ENCODE results near the gene PKP3.
"Not testable (repeated sequence)": the region's sequence is repeated elsewhere in the genome, so short reads cannot be mapped to it uniquely, and the experiment has no call there.

Gene PKP3

GRCh38 chr11:377174-377865 lies 16.7 kb upstream of the PKP3 start:
- DNase-seq (ENCODE audit: low read depth) = no peak

GRCh38 chr11:377883-378500 lies 16.0 kb upstream of the PKP3 start:
- no peak for DNase-seq (ENCODE audit: low read depth)

- no peak for DNase-seq (ENCODE audit: low read depth)
Observed at GRCh38 chr11:379205-380094, 14.6 kb upstream of the PKP3 start.

DNA sequence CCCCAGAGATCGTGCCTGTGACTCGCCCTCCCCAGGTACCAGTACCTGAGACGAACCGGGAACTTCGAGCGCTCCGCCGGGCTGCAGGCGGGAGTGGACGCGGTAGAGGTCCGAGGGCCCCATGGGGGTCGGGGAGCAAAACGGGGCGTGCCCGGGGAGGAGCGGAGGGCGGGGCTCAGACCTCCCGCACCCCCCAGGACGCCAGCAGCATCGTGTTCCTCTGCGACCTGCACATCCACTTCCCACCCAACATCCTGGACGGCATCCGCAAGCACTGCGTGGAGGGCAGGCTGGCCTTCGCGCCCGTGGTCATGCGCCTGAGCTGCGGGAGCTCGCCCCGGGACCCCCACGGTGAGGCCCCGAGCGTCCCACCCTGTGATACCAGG lies 13.9 kb upstream of the PKP3 start:
- no peak for DNase-seq (ENCODE audit: low read depth)

DNA sequence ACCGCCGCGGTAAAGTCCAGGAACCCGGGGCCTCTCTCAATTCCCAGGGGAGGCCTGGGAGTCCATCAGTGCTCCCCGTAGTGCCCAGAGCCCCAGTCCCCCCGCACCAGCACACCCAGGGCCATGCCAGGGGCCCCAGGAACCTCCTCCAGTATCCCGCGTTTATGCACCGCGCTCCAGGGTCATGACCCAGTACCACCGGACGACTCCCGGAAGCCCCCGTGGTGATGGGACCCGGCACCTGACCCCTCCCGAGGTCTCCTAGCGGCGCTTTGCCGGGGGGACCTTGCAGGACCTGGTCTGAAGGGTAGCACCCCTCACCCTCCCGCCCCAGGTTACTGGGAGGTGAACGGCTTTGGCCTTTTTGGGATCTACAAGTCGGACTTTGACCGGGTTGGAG lies 13.5 kb upstream of the PKP3 start:
- no peak for DNase-seq (ENCODE audit: low read depth)

GRCh38 chr11:380996-381395 lies 13.0 kb upstream of the PKP3 start:
- DNase-seq (ENCODE audit: low read depth) = no peak

- DNase-seq (ENCODE audit: low read depth) = no peak
Observed at GRCh38 chr11:381501-382072, 12.4 kb upstream of the PKP3 start.

DNA sequence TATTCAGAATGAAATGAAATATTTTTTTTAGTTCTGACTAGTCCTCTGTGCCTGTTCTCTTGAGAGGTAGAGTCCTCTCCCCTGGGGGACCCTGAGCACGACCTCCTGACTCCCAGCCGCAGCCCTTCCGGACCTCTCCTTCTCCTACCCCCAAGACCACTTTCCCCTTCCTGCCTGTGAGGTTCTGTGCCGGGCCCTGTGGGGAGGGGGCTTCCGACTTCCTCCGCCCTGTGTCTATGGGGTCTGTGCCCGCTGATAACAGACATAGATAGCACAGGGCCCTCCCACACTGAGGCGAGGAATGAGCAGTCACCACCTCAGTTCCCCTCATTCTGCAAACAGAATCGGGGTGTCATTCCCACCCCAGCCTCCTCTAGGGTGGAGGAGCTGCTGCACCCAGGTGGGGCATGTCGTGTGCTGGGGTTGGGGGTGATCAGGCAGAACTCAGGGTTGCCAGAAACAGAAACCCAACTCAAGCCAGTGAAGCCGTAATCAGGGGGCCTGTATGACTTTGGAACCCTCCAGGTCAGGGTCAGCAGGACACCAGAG lies 11.9 kb upstream of the PKP3 start:
- DNase-seq (ENCODE audit: low read depth) = no peak

DNA sequence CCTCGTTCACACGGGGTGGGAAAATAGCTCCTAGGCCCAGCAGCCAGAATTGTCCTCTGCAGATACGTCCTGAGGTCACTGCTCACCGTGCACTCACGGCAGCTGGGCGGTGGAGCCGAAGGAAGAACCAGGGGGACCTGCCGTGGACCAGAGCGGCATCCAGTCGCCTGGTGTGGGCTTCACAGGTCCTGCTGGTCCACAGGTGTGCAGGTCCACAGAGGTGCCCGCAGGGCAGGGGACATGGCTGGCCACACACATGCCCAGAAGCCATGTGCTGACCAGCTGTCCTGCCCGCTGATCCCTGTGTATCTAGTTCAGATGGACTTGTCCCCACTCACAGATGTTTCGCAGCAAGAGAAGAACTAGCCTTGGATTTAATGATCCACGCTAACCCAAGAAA lies 10.6 kb upstream of the PKP3 start:
- DNase-seq (ENCODE audit: low read depth) = no peak

DNA sequence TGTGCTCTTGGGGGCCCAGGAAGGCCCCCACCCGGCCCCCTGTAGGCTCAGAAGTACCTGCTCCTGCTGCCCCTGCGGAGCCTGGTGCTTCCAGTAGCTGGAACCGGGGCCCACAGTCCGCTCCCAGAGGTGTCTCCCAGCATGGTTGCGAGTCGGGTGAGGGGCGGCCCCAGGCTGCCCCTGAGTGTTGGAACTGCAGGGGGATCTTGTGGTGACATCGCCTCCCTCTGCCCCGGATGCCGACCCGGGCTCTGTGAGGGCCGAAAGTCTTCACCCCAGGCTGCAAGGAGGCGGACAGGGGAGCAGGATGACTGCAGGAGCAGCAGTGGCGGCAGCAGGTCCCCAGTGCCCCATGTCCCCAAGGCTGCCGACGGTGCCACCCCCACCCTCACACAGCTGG lies 9.5 kb upstream of the PKP3 start:
- DNase-seq (ENCODE audit: low read depth) = no peak

DNA sequence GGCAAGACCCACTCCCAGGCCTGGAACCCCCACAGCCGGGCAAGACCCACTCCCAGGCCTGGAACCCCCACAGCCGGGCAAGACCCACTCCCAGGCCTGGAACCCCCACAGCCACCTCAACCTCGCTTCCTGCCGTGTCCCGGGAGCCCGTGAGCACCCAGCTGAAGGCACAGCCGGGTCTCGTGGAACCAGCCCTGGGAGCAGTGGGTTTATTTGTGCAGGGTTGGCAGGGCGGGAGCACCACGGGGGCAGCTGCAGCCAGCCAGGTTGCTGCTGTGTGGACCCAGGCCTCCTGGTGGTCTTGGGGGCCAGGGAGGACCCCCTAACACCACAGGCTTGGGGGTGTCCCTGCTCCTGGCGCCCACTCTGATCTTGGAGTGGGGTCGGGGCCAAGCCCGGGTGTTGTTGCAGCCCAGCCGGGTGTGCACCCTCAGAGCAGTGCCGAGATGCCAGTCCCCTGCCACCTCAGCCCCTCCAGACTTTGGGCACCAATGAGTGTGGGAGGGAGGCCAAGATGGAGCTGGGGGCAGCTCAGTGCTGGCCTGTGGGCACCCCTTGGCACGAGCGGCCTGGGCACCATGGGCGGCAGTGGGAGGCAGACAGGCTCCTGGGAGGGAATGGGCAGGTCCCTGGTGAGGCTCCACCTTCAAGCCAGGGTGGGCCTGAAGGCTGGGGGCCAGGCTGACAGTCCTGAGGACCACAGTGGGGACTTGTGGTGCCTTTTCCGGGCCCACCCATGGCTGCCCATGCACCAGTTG lies 8.2 kb upstream of the PKP3 start:
- DNase-seq (ENCODE audit: low read depth) = no peak

DNA sequence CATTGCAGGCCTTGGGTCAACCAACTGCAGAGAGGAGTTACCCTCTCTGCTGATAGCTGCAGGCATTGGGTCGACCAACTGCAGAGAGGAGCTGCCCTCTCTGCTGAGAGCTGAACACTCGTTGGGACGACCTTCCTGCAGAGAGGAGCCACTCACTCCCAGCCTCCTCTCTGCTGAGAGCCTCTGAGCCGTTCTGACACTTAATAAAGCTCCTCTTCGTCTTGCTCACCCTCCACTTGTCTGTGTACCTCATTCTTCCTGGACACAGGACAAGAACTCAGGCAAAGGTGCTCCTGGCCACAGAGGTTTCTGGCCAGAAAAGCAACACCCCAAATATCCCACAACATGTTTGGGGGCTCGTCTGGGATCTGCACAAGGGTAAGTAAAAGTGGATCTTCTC lies 7.5 kb upstream of the PKP3 start:
- no peak for DNase-seq (ENCODE audit: low read depth)

GRCh38 chr11:387193-387793 lies 6.7 kb upstream of the PKP3 start:
- DNase-seq (ENCODE audit: low read depth) = no peak

GRCh38 chr11:389369-389768 lies 4.6 kb upstream of the PKP3 start:
- not testable (repeated sequence) for DNase-seq (ENCODE audit: low read depth)

GRCh38 chr11:390175-390574 lies 3.8 kb upstream of the PKP3 start:
- no peak for DNase-seq (ENCODE audit: low read depth)

GRCh38 chr11:391117-392017 lies 2.6 kb upstream of the PKP3 start:
- DNase-seq (ENCODE audit: low read depth) = no peak

GRCh38 chr11:392102-392777 lies 1.8 kb upstream of the PKP3 start:
- DNase-seq (ENCODE audit: low read depth) = no peak

GRCh38 chr11:393219-394033 lies 583 bp upstream of the PKP3 start:
- DNase-seq (ENCODE audit: low read depth) = no peak

All from stimulated activated CD8-positive, alpha-beta memory T cell treated with anti-CD3 and anti-CD28 coated beads, Interleukin-15, amount 100 ng/mL, for 1 hour (primary cell).